Vagina (tissue), 2 donors: ENCODE data around the gene BTNL9.

Experiments
- CTCF ChIP-seq, 3 experiments: fragments of 450-650 bp in 2 of 3; fragments of 200-600 bp in 1 of 3; sonication (generic) in 1 of 3; IDR thresholded peaks; one replicate each; pipeline ENCODE4 v1.5.1; 2017 to 2019; ENCODE audit warnings: antibody characterized with exemption in 3 of 3, mild to moderate bottlenecking in 2 of 3, moderate library complexity in 2 of 3
- POLR2A ChIP-seq, 2 donors: fragments of 450-650 bp; IDR thresholded peaks; one replicate each; pipeline ENCODE4 v1.6.1; 2017; ENCODE audit warnings: antibody characterized with exemption in 2 of 2, mild to moderate bottlenecking in 2 of 2, moderate library complexity in 2 of 2
- POLR2AphosphoS5 ChIP-seq, 2 donors: sonication (generic); formaldehyde crosslinking; IDR thresholded peaks; one replicate each; pipeline ENCODE4 v1.9.0; 2017; ENCODE audit warnings: antibody characterized with exemption in 2 of 2, mild to moderate bottlenecking in 2 of 2, low read depth in 1 of 2; ENCODE audit not compliant: insufficient read depth in 1 of 2

- TF ChIP-seq CTCF (IDR thresholded peaks at IDR 0.05) (no peak), POLR2A (IDR thresholded peaks at IDR 0.05) (no peak), POLR2AphosphoS5 (IDR thresholded peaks at IDR 0.05; ENCODE audit: insufficient read depth in 1 of 2, low read depth in 1 of 2) (no peak)
These were observed 4.7 kb downstream of the BTNL9 start for GRCh38 chr5:181044662-181045305.
